Stimulated activated CD8-positive, alpha-beta memory T cell treated with anti-CD3 and anti-CD28 coated beads, Interleukin-12 subunit alpha, Interleukin-12 subunit beta, amount 100 ng/mL, for 4 hours (primary cell): Measurements from ENCODE around the gene TXNRD2.

Experiments used
- DNase-seq: peaks from one replicate; pipeline ENCODE4 v3.0.0-alpha.2; 2020; ENCODE audit warnings: low read depth

The TXNRD2 gene

GRCh38 chr22:19862619-19863246, 78.9 kb downstream of the TXNRD2 start:
- no peak for DNase-seq

DNA sequence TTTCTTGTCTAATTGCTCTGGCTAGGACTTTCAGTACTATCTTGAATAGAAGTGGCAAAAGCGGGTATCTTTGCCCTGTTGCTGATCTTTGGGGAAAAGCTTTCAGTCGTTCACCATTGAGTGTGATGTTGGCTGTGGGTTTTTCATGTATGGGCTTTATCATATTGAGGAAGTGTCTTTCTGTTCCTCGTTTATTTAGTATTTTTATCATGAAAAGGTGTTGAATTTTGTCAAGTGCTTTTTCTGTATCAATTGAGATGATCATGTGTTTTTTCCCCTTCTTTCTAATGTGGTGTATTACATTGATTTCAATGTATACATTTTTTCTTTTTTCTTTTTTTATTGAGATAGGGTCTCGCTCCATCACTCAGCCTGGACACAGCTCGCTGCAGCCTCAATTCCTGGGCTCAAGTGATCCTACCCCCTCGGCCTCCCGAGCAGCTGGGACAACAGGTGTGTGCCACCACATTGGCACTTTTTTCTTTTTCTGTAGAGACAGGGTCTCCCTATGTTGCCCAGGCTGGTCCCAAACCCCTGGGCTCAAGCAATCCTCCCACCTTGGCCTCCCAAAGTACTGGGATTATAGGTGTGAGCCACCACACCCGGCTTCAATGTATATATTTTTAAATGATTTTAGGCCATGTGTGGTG, 81.6 kb downstream of the TXNRD2 start:
- DNase-seq: no peak

DNA sequence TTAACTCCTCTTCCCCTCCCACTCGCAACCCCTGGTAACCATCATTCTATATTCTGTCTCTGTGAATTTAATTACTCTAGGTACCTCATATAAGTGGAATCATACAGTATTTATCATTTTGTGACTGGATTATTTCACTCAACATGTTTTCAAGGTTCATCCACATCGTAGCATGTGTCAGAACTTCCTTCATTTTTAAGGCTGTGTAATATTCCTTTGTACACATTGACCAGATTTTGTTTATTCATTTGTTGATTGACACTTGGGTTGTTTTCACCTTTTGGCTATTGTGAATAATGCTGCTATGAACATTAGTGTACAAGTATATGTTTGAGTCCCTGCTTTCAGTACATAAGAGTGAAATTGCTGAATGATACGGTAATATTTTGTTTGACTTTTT, 84.2 kb downstream of the TXNRD2 start:
- no peak for DNase-seq

- peak; percentile 32 for DNase-seq
Observed at GRCh38 chr22:19855504-19856409, 85.9 kb downstream of the TXNRD2 start.

DNA sequence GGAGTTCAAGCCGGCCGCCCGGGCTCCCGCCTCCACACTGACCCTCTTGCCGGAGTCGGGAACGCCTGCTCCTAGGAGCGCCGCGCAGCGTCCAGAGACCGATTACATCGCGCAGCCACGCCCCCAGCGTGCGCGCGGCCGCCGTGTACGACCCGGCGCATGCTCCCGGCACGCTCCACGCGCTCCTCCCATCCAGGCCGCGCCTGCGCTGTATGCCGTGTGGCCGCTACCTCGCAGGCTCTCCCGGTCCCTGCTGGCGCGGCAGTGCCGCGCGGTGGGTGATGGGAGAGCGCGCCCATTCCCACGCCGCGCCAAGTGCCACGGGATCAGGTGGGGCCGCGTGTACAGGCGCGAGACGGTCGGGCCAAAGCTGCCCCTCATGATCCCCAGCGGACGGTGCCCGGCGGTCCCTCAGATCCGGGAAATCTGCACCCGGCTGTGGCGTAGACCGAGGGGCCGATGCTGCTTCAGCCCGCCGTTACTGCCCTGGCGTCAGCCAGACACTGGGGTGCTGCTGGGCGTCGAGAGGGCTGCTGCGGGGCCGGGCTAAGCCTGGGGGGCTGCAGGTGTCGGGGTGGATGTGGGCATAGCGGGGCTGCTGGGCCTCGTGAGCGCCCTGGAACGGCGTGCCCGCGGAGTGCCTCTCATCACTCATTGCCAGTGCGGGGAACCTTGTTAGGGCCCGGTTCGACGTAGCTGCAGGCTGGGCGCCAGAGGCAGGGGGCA, 86.7 kb downstream of the TXNRD2 start, which contains the start of the genes GNB1L and RTL10:
Gene GNB1L, minus strand, starts transcription at position 97 of the 726 bp plus-strand sequence. CDS start 33,519 bp downstream, outside the sequence.
Gene RTL10, minus strand, starts transcription at position 97 of the 726 bp plus-strand sequence. CDS start 2,613 bp downstream, outside the sequence.
- DNase-seq: peak; percentile 94

GRCh38 chr22:19853879-19854777, 87.5 kb downstream of the TXNRD2 start:
- no peak for DNase-seq

DNA sequence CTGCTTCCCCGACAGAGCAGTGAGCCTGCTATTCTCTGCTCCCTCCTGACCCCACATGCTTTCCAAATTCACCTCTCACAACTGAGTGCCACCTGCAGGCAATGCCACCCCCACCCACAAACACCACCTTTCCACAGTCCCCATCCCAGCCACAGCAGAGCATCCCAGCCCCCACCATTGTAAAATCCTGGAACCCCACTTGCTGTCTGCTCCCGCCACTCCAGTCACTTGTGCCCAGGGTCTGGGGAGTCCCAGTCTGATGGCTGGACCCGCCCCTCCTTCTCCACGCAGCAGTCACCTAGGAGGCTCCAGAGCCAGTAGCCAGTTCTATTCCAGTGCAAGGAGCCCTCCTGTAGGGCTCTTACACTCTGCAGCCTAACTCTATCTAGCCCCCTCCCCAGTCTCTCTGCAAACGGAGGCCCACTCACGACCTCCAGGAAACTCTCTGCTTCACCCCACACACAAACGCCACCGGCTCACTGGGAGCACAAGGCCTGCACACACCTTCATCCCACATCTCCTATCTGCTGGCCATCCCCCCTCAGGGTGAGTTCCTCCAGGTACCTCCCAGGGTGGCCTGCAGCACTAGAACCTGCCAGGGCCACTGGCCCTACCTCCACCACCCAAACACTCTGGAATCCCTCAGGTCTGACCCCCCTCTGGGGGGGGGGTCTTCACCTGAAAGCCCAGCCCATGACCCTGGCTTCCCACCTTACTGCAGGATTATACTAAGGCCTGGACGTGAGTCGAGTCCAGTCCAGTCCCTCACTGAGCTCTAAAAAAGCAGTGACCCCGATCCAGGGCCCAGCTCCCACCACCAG, 88.3 kb downstream of the TXNRD2 start:
- DNase-seq: no peak

GRCh38 chr22:19852177-19852781, 89.3 kb downstream of the TXNRD2 start:
- no peak for DNase-seq

GRCh38 chr22:19851291-19852176, 90.1 kb downstream of the TXNRD2 start:
- DNase-seq: no peak

GRCh38 chr22:19850763-19851109, 90.9 kb downstream of the TXNRD2 start:
- DNase-seq: no peak

- no peak for DNase-seq
Observed at GRCh38 chr22:19849835-19850762, 91.5 kb downstream of the TXNRD2 start.

- DNase-seq: no peak
Observed at GRCh38 chr22:19848298-19849224, 93.1 kb downstream of the TXNRD2 start.

DNA sequence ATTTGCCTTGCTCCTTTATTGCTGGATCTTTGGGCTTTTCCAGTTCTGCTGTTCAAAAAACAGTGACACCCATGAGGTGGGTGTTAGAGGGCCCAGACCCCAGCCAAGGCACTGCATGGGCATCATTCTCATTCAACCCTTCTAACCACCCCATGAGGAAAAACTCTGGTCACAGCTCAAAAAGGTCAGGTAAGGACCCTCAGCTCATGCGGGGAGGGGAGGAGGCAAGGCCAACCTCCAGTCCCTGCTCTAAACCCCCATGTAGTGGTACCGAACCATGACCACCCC, 94.3 kb downstream of the TXNRD2 start:
- DNase-seq: no peak

- DNase-seq: no peak
Observed at GRCh38 chr22:19846620-19847344, 94.8 kb downstream of the TXNRD2 start.

DNA sequence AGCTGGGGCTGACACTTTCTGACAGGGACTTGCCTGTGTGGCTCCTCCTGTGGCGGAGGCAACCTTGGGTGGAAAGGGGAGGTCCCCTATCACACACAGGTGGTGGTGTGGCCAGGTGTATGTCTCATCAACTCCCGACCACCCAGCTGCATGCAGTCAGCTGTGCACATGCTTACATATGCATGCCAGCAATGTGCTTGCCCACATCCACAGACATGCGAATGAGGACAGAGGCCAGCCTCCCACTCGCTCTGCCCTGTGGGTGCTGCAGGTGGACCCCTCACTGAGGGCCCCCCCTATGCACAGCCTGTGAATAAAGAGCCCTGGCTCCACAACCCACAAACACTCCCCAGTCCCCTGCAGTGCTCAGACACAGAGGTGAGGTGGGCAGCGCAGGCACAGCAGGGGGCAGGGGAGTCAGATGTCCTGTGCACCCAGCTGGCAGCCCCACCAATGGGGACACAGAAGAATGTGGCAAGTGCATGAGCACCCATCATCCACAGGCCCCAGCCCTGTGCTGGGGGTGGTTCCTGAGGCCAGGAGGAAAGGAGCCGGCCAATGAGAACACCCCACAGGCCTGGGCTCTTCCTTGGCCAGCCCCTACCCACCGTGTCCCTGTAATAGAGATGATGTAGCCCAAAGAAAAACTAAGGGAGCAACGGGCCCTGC, 96.4 kb downstream of the TXNRD2 start:
- DNase-seq: no peak
